HL-60/S4 (cell line): ENCODE results near the gene ANKFN1.
"Not testable (repeated sequence)": the region's sequence is repeated elsewhere in the genome, so short reads cannot be mapped to it uniquely, and the experiment has no call there.

ENCODE experiments used
- in situ Hi-C: fragments of 300-500 bp; cut with MboI; formaldehyde crosslinking; loops from 2 replicates; pipeline ENCODE4 v1.14.3; 2022; ENCODE audit warnings: low sequenced_read_pairs

Gene ANKFN1

GRCh38 chr17:56324676-56325075 lies 171.4 kb downstream of the ANKFN1 start:
- in situ Hi-C loops = loop anchor here (25.0 kb wide), 1 partner anchor 787 kb away; no protein-coding TSS in a partner anchor

GRCh38 chr17:56325313-56326000 lies 172.2 kb downstream of the ANKFN1 start:
- in situ Hi-C loops = loop anchor here (25.0 kb wide), 1 partner anchor 788 kb away; no protein-coding TSS in a partner anchor

DNA sequence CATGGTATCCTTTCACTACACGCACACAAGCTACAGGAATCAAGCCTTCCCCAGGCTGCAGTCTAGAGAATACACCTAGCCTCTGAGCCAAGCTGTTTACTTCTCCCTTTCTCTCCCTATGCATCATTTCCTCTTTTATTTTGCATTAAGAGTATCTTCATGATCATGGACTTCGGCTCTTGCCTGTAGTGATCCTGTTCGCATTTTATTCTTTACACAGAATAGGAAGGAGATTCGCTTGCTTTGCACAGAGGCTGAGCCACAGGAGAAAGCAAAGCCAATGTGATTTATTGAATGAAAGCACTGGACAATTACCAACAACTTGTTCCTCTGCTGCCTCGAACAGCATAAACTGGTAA lies 172.7 kb downstream of the ANKFN1 start:
- in situ Hi-C loops = loop anchor here (25.0 kb wide), 1 partner anchor 789 kb away; no protein-coding TSS in a partner anchor

DNA sequence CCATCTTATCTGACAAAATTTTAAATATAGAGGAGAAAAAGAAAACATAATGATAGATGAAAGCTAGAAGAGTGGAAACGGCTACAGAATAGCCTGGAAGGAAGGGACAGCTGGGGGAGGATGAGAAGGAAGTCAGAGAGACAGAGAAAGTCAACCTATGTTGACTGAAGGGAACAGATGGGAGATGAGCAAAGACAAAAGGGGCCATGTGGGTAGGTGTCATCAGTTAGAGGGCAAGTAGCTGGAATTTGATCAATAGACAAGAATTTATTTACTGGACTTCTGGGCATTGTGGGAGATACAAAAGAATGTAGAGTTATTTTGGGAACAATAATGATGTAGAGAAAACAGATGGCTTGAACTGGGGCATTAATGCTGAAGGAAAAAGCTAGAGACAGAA lies 194.4 kb downstream of the ANKFN1 start:
- in situ Hi-C loops = loop anchor here (25.0 kb wide), 1 partner anchor 810 kb away; no protein-coding TSS in a partner anchor

DNA sequence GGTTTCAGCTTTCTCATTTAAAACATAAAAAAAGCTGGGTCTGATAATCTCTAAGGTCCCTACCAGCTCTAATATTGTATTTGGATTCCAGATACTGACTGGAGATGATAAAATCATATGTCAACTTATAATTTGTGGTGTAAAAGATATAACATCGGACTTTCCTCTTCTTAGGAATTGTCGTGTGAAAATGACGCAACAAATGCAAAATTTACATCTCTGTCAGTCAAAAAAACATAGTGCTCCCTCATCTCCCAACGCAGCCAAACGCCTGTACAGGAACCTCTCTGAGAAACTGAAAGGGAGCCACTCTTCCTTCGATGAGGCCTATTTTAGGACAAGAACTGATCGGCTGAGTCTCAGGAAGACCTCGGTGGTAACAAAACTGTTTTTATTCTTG lies 197.3 kb downstream of the ANKFN1 start:
- in situ Hi-C loops = no loop called here

- in situ Hi-C loops = no loop called here
Observed at GRCh38 chr17:56351675-56352074, 198.4 kb downstream of the ANKFN1 start.

DNA sequence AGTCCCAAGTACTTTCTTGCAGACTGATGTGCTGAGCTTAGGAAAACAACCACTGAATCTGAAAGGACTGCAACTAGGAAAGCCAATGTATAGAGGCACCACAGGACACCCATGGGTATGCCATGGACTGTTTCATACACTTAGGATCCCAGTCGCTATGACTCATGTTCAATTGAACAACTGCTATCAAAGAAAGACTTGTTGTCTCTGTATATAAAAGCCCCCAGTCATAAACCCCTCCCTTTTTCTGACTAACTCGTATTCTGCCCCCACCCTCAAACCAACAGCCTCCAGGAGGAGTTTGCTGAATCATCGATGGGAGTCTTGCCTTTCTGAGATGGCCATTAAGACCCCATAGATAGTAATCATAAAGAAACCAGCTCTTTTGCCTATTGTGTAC lies 205.4 kb downstream of the ANKFN1 start:
- in situ Hi-C loops = no loop called here

GRCh38 chr17:56359518-56359917 lies 206.2 kb downstream of the ANKFN1 start:
- in situ Hi-C loops = no loop called here

- in situ Hi-C loops = no loop called here
Observed at GRCh38 chr17:56367366-56367765, 214.1 kb downstream of the ANKFN1 start.

GRCh38 chr17:56373981-56374833 lies 220.9 kb downstream of the ANKFN1 start:
- in situ Hi-C loops = no loop called here

GRCh38 chr17:56389356-56389755 lies 236.1 kb downstream of the ANKFN1 start:
- in situ Hi-C loops = no loop called here

DNA sequence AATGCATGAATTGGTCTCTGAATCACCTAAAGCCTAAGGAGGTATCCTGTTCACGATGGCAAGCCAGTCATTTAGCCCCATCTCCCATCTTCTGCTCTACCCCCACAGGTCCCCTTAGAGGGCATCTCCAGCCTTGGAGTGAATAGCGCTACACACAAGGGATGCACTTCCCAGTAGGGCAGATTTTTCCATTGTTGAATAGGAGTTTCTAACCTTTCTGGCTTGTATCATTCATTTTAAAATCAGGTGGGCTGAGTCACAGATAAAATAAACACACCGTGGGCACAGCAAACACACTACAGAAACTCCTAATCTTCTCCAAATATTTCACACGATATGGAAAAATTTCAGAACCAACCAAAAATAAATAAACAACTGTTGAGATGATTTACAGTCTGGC lies 239.0 kb downstream of the ANKFN1 start:
- in situ Hi-C loops = no loop called here

GRCh38 chr17:56393156-56393555 lies 239.9 kb downstream of the ANKFN1 start:
- in situ Hi-C loops = no loop called here

DNA sequence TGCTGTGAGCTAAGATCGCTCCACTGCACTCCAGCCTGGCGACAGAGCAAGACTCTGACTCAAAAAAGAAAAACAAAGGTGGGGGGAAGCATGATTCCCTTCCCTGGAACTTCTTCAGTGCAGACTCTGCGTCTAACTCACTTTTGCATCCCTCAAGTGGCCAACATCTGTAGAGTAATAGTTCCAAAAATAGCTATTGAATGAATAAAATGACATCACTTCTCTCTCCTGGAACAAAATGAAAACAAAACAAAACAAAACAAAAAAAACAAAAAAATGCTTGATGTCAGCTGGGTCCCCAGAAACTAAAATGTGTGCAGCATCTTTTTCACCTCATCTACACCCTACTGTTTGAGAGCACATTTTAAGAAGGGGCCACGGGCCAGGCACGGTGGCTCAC lies 242.5 kb downstream of the ANKFN1 start:
- in situ Hi-C loops = no loop called here

- in situ Hi-C loops = no loop called here
Observed at GRCh38 chr17:56407086-56407485, 253.8 kb downstream of the ANKFN1 start.

DNA sequence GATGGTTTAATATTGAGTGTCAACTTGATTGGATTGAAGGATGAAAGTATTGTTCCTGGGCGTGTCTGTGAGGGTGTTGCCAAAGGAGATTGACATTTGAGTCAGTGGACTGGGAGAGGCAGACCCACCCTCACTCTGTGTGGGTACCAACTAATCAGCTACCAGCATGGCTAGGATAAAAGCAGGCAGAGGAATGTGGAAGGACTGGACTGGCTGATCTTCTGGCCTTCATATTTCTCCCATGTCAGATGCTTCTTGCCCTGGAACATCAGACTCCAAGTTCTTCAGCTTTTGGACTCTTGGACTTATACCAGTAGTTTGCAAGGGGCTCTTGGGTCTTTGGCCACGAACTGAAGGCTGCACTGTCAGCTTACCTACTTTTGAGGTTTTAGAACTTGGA lies 259.1 kb downstream of the ANKFN1 start:
- in situ Hi-C loops = not testable (repeated sequence)

DNA sequence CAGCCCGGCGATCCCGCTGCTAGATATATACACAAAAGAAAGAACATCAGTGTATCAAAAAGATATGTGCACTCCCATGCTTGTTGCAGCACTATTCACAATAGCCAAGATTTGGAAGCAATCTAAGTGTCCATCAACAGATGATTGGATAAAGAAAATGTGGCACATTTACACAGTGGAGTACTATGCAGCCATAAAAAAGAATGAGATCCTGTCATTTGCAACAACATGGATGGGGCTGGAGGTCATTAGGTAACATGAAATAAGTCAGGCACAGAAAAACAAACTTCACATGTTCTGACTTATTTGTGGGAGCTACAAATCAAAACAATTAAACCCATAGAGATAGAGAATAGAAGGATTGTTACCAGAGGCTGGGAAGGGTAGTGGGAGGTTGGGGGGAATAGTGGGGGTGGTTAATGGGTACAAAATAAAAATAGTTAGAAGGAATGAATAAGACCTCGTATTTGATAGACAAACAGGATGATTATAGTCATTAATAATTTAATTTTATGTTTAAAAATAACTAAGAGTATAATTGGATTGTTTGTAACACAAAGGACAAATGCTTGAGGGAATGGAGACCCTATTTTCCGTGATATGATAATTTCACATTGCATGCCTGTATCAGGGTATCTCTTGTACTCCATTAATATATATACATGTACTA lies 263.5 kb downstream of the ANKFN1 start:
- in situ Hi-C loops = no loop called here

- in situ Hi-C loops = no loop called here
Observed at GRCh38 chr17:56424005-56424404, 270.7 kb downstream of the ANKFN1 start.

- in situ Hi-C loops = no loop called here
Observed at GRCh38 chr17:56424543-56425044, 271.3 kb downstream of the ANKFN1 start.

DNA sequence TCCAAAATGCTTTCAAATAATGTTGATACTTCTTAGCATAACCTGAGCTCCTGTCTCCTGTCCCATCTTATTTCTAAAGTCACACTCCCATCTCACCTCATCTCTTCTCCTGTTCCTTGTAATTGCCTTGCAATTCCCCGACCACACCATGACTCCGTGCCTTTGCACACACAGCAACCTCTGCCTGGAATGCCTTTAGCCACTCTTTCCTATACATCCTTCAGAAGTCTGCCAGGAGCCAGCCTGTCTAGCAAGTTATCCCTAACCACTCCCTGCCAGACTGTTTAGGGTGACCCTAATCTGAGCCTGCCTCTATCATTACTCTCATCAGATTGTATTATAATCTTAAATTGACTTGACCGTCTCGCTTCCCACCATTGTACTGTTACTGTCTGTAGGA lies 272.2 kb downstream of the ANKFN1 start:
- in situ Hi-C loops = no loop called here

GRCh38 chr17:56426901-56427300 lies 273.6 kb downstream of the ANKFN1 start:
- in situ Hi-C loops = no loop called here
